Stimulated activated CD4-positive, alpha-beta T cell treated with anti-CD3 and anti-CD28 coated beads, Interleukin-1b, Interleukin-23, amount 100 ng/mL, for 48 hours (primary cell): Measurements from ENCODE around the gene SRRM2.

ENCODE experiments used
- DNase-seq: peaks from one replicate; pipeline ENCODE4 v3.0.0-alpha.2; 2020

SRRM2 gene

GRCh38 chr16:2779151-2779920 lies 26.9 kb downstream of the SRRM2 start:
- DNase-seq: no peak

- DNase-seq: no peak
Measured at GRCh38 chr16:2779978-2780898, 27.8 kb downstream of the SRRM2 start.

DNA sequence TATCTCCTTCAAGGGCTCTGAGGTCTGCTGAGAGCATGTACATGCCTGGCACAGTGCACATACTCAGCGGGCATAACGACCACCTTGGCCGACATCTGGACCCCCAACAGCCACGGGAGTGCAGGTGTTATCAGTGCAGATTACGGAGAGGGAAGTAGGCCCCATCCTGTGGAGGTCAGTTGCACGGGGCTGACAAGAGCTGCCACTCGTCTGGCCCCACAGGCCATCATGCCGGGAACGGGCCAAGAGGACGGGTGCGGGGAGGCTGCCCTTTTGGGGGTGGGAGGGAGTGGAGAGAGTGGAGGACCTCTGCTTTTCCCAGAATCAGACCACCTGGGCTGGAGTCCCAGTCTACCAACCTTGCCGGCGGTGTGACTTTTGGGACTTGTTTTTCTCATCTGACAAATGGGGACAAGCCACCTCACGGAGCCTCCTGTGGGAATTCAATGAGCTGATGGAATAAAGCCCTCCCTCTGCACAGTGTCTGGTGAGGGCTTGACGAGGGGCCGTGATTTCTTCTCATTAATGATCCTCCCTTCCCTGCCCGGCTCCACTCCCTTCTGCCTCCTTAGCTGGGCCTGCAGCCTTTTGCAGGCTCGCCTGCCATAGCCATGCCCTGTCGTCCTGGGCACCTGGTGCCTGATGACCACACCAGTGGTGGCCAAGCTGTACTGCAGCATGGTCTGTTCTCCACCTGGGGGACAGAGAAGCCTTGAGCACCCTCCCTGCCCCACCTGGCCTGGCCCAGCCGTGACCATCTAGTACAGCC lies 30.3 kb downstream of the SRRM2 start:
- DNase-seq: no peak

GRCh38 chr16:2783581-2784357 lies 31.3 kb downstream of the SRRM2 start:
- no peak for DNase-seq

DNA sequence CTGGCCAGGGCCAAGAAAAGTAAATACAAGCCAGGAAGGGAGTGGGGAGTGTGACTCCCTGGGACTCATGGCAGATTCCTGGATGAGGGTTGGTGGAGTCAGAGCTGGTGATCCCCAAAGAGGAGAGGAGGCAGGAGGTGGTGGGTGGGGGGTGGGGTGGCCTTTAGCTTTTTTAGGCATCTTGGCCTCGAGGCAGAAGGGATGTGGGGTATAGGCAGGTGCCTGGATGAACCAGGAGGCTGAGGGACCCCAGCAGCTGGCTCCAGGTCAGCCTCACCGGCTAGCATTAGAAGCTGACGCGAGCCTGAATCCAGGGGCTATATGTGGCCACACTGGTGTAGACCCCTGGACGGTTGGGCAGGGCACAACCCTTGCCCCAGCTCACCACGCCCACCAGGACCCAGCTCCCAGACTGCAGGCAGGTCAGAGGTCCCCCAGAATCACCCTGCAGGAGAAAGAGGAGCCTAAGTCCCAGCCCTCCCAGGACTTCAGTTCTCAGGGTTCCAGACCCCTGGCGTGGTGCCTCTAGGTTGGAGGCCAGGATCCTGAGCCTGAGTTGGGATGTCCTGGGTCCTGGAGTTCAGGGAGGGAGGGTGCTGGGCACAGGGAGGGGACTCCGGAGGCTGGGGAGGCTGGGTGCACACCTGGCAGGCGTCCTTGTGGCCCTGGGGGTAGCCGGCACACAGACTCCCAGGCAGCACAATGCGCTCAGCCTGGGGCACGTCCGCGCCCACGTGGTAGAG lies 32.1 kb downstream of the SRRM2 start:
- no peak for DNase-seq

- no peak for DNase-seq
Measured at GRCh38 chr16:2785101-2785991, 32.9 kb downstream of the SRRM2 start.

DNA sequence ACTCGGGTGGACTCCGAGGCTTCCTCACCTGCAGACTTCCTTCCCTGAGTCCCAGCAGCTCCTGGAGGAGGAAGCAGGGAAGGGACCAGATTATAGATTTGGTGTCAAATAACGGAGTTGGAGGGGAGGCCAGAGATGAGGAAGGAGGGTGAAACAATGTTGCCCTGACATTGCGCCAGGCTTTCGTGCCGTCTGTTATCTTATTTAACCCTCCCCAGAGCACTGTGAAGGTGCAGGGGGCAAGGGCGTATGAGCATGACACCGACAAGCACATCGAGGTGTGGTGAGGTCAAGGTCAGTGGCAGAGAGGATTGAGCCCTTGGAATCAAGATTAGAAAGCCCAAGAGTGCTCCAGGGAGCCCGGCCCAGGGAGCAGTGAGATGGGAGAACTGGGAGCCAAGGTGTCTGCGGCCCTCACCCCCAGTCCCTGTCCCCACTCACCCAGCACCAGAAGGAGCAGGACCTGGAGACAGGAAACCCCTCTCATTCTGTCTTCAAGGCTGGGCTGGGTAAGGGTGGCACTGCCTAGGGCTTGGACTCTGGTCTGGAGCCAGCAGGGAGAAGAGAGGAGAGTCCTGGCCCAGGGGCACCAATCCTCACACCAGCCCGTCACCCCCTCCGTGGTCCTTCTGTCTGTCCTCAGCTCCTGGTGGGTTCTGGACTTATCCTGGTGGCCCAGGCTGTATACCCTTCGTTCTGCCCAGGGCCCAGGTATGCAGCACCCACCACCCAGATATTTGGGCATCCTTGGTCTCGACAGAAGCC lies 33.8 kb downstream of the SRRM2 start:
- no peak for DNase-seq

- DNase-seq: no peak
Measured at GRCh38 chr16:2786826-2787151, 34.4 kb downstream of the SRRM2 start.

GRCh38 chr16:2787406-2787805 lies 35.0 kb downstream of the SRRM2 start, which contains the start of gene PRSS33:
TSS of gene PRSS33 (minus strand) at chr16:2787560. CDS start at chr16:2786547, 1,013 bp downstream.
- DNase-seq: no peak

DNA sequence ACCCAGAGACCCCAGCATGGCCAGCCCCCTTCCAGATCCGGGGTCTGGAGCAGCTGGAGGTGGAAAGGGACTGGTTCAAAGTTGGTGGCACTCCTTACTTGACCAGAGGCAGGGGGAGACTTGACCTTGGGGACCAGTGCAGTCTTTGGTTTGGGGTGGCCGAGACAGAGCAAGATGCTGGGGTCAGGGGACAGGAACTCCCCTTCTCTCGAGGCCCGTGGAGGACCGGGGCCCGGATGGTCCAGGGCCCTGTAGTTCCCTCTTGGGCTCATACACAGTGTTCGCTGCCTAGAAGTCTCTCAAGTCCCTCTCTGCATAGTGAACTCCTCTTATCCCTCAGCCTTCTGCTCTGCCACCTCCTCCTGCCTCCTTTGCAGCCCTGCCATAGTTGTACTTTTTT lies 35.5 kb downstream of the SRRM2 start:
- no peak for DNase-seq

- DNase-seq: no peak
Measured at GRCh38 chr16:2790631-2791030, 38.2 kb downstream of the SRRM2 start.

- no peak for DNase-seq
Measured at GRCh38 chr16:2791174-2791573, 38.7 kb downstream of the SRRM2 start.

DNA sequence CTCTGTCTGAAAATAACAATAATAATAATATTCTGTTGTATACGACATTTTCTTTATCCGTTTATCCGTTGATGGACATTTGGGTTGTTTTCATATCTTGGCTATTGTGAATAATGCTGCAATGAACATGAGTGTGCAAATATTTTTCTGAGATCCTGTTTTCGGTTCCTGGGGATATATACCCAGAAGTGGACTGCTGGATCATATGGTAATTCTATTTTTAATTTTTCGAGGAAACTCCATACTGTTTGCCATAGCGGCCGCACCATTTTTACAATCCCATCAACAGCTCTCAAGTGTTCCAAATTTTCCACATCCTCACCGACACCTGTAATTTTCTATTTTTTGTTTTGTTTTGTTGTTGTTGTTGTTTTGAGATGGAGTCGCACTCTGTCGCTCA lies 40.5 kb downstream of the SRRM2 start:
- no peak for DNase-seq

DNA sequence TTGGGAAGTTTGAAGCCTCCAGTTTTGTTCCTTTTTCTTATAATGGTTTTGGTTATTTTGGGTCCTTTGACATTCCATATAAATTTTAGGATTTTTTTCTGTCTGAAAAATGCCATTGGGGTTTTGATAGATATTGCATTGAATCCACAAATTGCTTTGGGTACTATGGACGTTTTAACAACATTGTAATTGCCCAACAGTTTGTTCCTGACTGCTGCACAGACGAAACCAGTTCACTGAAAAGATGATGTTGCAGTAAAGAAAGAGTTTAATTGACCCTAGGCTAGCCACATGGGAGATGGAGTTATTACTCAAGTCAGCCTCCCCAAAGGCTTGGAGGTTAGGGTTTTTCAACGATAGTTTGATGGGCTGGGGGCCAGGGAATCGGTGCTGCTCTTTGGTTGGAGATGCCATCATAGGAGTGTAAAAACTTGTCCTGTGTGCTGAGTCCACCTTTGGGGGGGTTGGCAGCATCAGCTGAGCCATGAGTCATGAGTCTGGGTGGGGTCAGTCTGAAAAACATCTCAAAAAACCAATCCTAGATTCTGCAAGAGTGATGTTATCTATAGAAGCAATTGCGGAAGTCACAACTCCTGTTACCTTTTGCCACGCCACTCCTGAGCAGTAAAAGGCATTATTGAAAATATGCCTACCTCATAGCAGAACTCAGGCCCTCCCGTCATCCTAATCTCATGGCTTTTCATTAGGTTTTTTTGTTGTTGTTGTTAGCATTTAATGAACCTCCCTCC lies 43.1 kb downstream of the SRRM2 start:
- no peak for DNase-seq

DNA sequence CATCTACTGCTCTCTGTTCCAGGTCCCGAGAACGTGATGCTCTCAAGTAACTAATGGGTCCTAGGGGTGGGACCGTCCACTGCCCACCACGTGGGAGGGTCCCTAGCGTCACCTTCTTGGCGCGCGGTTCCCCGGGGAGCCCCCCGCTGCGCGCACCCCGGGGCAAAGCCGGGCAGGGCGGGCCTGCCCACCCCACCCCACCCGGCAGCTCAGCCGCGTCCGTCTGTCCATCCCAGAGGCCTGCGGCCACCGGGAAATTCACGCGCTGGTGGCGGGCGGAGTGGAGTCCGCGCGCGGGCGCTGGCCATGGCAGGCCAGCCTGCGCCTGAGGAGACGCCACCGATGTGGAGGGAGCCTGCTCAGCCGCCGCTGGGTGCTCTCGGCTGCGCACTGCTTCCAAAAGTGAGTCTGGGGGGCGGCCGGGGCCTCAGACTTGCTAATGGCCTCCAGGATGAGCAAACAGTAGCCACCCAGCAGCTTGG lies 46.3 kb downstream of the SRRM2 start:
- no peak for DNase-seq

DNA sequence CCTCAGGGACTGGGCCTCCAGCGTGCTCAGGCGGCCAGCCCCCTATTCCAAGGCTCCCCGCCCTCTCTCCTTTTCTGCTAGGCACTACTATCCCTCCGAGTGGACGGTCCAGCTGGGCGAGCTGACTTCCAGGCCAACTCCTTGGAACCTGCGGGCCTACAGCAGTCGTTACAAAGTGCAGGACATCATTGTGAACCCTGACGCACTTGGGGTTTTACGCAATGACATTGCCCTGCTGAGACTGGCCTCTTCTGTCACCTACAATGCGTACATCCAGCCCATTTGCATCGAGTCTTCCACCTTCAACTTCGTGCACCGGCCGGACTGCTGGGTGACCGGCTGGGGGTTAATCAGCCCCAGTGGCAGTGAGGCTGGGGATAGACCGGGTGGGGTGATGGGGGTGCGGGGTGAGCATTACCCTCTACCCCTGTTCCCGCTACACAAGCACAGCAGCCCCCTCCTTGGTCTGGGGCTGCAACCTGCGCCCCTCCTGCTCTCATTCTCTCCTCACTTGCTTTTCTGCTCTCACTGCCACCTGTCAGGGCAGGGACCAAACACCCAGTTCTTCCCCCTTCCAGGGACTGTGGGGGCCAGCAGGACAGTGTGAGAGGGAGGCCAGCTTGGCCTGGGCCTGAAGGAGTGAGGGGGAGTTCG lies 46.9 kb downstream of the SRRM2 start:
- no peak for DNase-seq

DNA sequence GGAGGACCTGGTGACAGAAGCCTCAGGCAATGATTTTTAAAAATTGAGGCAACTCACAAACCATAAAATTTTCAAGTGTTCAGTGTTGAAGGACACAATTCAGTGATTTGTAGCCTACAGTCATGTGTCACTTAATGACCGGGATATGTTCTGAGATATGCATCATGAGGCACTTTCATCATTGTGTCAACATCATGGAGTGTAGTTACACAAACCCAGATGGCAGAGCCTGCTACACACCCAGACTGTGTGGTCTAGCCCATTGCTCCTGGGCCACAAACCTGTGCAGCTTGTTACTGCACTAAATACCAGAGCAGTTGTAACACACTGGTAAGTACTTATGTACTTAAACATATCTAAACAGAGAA lies 47.4 kb downstream of the SRRM2 start:
- DNase-seq: no peak

GRCh38 chr16:2803545-2804195 lies 51.2 kb downstream of the SRRM2 start:
- DNase-seq: no peak
